Fibroblast of lung (primary cell): ENCODE results near the gene DNAJC1.
"Not testable (repeated sequence)": the region's sequence is repeated elsewhere in the genome, so short reads cannot be mapped to it uniquely, and the experiment has no call there.

Experiments used
- EZH2 ChIP-seq: IDR thresholded peaks from 2 replicates; pipeline ENCODE4 v1.5.1; 2012; ENCODE audit warnings: low read length, control low read depth, mild to moderate bottlenecking; ENCODE audit errors: missing control alignments
- TF ChIP-seq, protein P1 (sequence below), 2 donors: IDR thresholded peaks in 1 of 2; conservative IDR thresholded peaks in 1 of 2; 1 replicate in 1 of 2; 2 replicates in 1 of 2; pipeline ENCODE4 v1.5.1; 2011 to 2012; ENCODE audit warnings: low read length in 2 of 2, control low read depth in 1 of 2, inconsistent platforms in 1 of 2, low read depth in 1 of 2, mild to moderate bottlenecking in 1 of 2

- TF ChIP-seq, protein P1, sequence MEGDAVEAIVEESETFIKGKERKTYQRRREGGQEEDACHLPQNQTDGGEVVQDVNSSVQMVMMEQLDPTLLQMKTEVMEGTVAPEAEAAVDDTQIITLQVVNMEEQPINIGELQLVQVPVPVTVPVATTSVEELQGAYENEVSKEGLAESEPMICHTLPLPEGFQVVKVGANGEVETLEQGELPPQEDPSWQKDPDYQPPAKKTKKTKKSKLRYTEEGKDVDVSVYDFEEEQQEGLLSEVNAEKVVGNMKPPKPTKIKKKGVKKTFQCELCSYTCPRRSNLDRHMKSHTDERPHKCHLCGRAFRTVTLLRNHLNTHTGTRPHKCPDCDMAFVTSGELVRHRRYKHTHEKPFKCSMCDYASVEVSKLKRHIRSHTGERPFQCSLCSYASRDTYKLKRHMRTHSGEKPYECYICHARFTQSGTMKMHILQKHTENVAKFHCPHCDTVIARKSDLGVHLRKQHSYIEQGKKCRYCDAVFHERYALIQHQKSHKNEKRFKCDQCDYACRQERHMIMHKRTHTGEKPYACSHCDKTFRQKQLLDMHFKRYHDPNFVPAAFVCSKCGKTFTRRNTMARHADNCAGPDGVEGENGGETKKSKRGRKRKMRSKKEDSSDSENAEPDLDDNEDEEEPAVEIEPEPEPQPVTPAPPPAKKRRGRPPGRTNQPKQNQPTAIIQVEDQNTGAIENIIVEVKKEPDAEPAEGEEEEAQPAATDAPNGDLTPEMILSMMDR (conservative IDR thresholded peaks at IDR 0.05 in 1 of 2, IDR thresholded peaks at IDR 0.05 in 1 of 2; ENCODE audit: low read depth in 1 of 2, low read length in 2 of 2) = not testable (repeated sequence)
- not testable (repeated sequence) for TF ChIP-seq EZH2
Observed at GRCh38 chr10:21818416-21818815, 185.1 kb downstream of the DNAJC1 start.
